ENCODE measurements around the gene NKIRAS1. TPM values are rescaled to one million over a fixed set of nuclear protein-coding genes. Genes with fewer than 3 reads are reported as not detected.
"Not testable (repeated sequence)": the region's sequence is repeated elsewhere in the genome, so short reads cannot be mapped to it uniquely, and the experiment has no call there.

NKIRAS1 gene
- total and polyA plus RNA-seq, 2 experiments from 2014 or later = 9.2 to 9.7 TPM

- peaks cover 34% of the 10 kb centered on the region for H3K4me1 Mint-ChIP-seq
- peaks cover 4% of the 10 kb centered on the region for H3K27me3 Mint-ChIP-seq (ENCODE audit: insufficient read depth, low read depth, poor library complexity)
- ATAC-seq (no peak), DNase-seq (ENCODE audit: low spot score) (no peak)
- TF ChIP-seq JUNB (IDR thresholded peaks at IDR 0.05; ENCODE audit: unreplicated experiment) (no peak), REST (IDR thresholded peaks at IDR 0.05; ENCODE audit: unreplicated experiment) (no peak)
- Histone ChIP-seq H3K4me2 (no peak overlapping the region), H2AFZ (no peak overlapping the region), H3K4me1 (ENCODE audit: insufficient read depth) (peaks cover 29% of the 10 kb centered on the region), H3F3A (replicated peaks; ENCODE audit: low read depth) (0 out of 2 replicates have a peak, but pooled peaks cover 2% of the 10 kb centered on the region), H3K27ac (ENCODE audit: low read depth) (no peak overlapping the region; the same call in 1 of the 2 replicates), H3K27me3 (ENCODE audit: insufficient read depth) (no peaks in the 10 kb centered on the region), H3K9me2 (ENCODE audit: insufficient read depth) (no peaks in the 10 kb centered on the region), H3K79me2 (replicated peaks; ENCODE audit: insufficient read depth) (peaks cover 100% of the 10 kb centered on the region), H3K4me3 (no peak overlapping the region), H3K36me3 (ENCODE audit: insufficient read depth) (no peaks in the 10 kb centered on the region), H4K20me1 (replicated peaks; ENCODE audit: insufficient read depth) (peaks cover 26% of the 10 kb centered on the region)
- H3K27ac Mint-ChIP-seq = peak overlapping the region; percentile 15; the same call in 1 of the 2 replicates
- H3K9me3 Mint-ChIP-seq = peaks cover 7% of the 10 kb centered on the region
- peaks cover 26% of the 10 kb centered on the region for H3K36me3 Mint-ChIP-seq (ENCODE audit: low read depth)
- H3K4me3 Mint-ChIP-seq = no peak overlapping the region
These were observed 60.5 kb downstream of the NKIRAS1 start for GRCh38 chr3:23856286-23856685.

- not testable (repeated sequence) for H3K4me2 ChIP-seq; H3K9me2 ChIP-seq (ENCODE audit: insufficient read depth); DNase-seq (ENCODE audit: low spot score); H3K4me3 Mint-ChIP-seq; H3K27me3 Mint-ChIP-seq (ENCODE audit: insufficient read depth, low read depth, poor library complexity); H3K4me1 ChIP-seq (ENCODE audit: insufficient read depth); H3K4me1 Mint-ChIP-seq; H3K27ac ChIP-seq (ENCODE audit: low read depth); H3K36me3 ChIP-seq (ENCODE audit: insufficient read depth); H3K4me3 ChIP-seq; ATAC-seq; H3F3A ChIP-seq (replicated peaks; ENCODE audit: low read depth); H3K27me3 ChIP-seq (ENCODE audit: insufficient read depth); H3K9me3 Mint-ChIP-seq; H2AFZ ChIP-seq; H3K27ac Mint-ChIP-seq
- H3K79me2 ChIP-seq (replicated peaks; ENCODE audit: insufficient read depth) = peaks cover 99% of the 10 kb centered on the region
- peaks cover 41% of the 10 kb centered on the region for H3K36me3 Mint-ChIP-seq (ENCODE audit: low read depth)
- H4K20me1 ChIP-seq (replicated peaks; ENCODE audit: insufficient read depth) = peaks cover 32% of the 10 kb centered on the region
These were observed 67.3 kb downstream of the NKIRAS1 start for GRCh38 chr3:23849462-23849861.

- H3K4me1 ChIP-seq (ENCODE audit: insufficient read depth) = peaks cover 15% of the 10 kb centered on the region; the same call in 1 of the 2 replicates
- Mint-ChIP-seq H3K27ac (peak overlapping the region; percentile 22; the same call in 1 of the 2 replicates), H3K4me3 (no peak overlapping the region), H3K36me3 (ENCODE audit: low read depth) (peaks cover 10% of the 10 kb centered on the region; the same call in 2 of the 3 replicates), H3K9me3 (no peaks in the 10 kb centered on the region), H3K4me1 (peaks cover 20% of the 10 kb centered on the region), H3K27me3 (ENCODE audit: insufficient read depth, low read depth, poor library complexity) (peaks cover under 1% of the 10 kb centered on the region)
- H4K20me1 ChIP-seq (replicated peaks; ENCODE audit: insufficient read depth) = peaks cover 53% of the 10 kb centered on the region
- H3K9me2 ChIP-seq (ENCODE audit: insufficient read depth) = no peaks in the 10 kb centered on the region; the same call in 1 of the 2 replicates
- H3F3A ChIP-seq (replicated peaks; ENCODE audit: low read depth) = no peaks in the 10 kb centered on the region
- no peak overlapping the region for H3K4me2 ChIP-seq
- H3K79me2 ChIP-seq (replicated peaks; ENCODE audit: insufficient read depth) = peaks cover 99% of the 10 kb centered on the region
- no peak overlapping the region for H3K4me3 ChIP-seq
- H3K27ac ChIP-seq (ENCODE audit: low read depth) = no peak overlapping the region
- no peak overlapping the region for H2AFZ ChIP-seq
- H3K27me3 ChIP-seq (ENCODE audit: insufficient read depth) = no peaks in the 10 kb centered on the region
- no peak for ATAC-seq
- no peak for DNase-seq (ENCODE audit: low spot score)
- no peaks in the 10 kb centered on the region for H3K36me3 ChIP-seq (ENCODE audit: insufficient read depth)
- TF ChIP-seq NANOG (IDR thresholded peaks at IDR 0.05; ENCODE audit: borderline replicate concordance) = no peak
- TF ChIP-seq POLR2AphosphoS5 (IDR thresholded peaks at IDR 0.05; ENCODE audit: low read depth) = no peak
- no peak for TF ChIP-seq EZH2 (IDR thresholded peaks at IDR 0.05; ENCODE audit: low read depth, unreplicated experiment)
- TF ChIP-seq ZNF114 (CRISPR knock-in tag; IDR thresholded peaks at IDR 0.05) = no peak
- no peak for TF ChIP-seq REST (IDR thresholded peaks at IDR 0.05; ENCODE audit: unreplicated experiment)
- TF ChIP-seq STAT1 (IDR thresholded peaks at IDR 0.05; ENCODE audit: unreplicated experiment) = no peak
- TF ChIP-seq EZH2phosphoT487 (IDR thresholded peaks at IDR 0.05; ENCODE audit: unreplicated experiment) = no peak
- no peak for TF ChIP-seq ETS1 (IDR thresholded peaks at IDR 0.05)
These were observed 71.2 kb downstream of the NKIRAS1 start for GRCh38 chr3:23845326-23846216.

All from GM23338 (cell line).